ENCODE data around the gene SBNO1.

- TF ChIP-seq ZNF223 (tag by site-specific recombination; IDR thresholded peaks at IDR 0.05): no peak
- no peak for TF ChIP-seq CTCF (tag by site-specific recombination; IDR thresholded peaks at IDR 0.05)
- TF ChIP-seq ZNF362 (tag by site-specific recombination; IDR thresholded peaks at IDR 0.05): no peak
These were observed 37.4 kb upstream of the SBNO1 start for GRCh38 chr12:123401753-123402683.

All from HEK293 (cell line).